Measurements from ENCODE around the gene MICA.
"Not testable (repeated sequence)": the region's sequence is repeated elsewhere in the genome, so short reads cannot be mapped to it uniquely, and the experiment has no call there.

- not testable (repeated sequence) for TF ChIP-seq CTCF (conservative IDR thresholded peaks at IDR 0.05; ENCODE audit: low read length); EZH2phosphoT487 (IDR thresholded peaks at IDR 0.05; ENCODE audit: borderline replicate concordance, low read depth, low read length)
Measured at GRCh38 chr6:31404061-31404364, 618 bp downstream of the MICA start.
